GM21786 (cell line): ENCODE results near the gene IFFO2.
"Not testable (repeated sequence)": the region's sequence is repeated elsewhere in the genome, so short reads cannot be mapped to it uniquely, and the experiment has no call there.

Experiments used
- ATAC-seq: cut with Tn5 transposase; IDR thresholded peaks from one replicate; pipeline ENCODE4 v1.9.1; 2021; ENCODE audit not compliant: unreplicated experiment

Gene IFFO2

GRCh38 chr1:18878538-18879214 is 77.8 kb downstream of the IFFO2 start:
- no peak for ATAC-seq

- no peak for ATAC-seq
These were observed 79.2 kb downstream of the IFFO2 start for GRCh38 chr1:18877282-18877681.

GRCh38 chr1:18876210-18876609 is 80.3 kb downstream of the IFFO2 start:
- ATAC-seq, result no peak

- ATAC-seq, result no peak
These were observed 80.7 kb downstream of the IFFO2 start for GRCh38 chr1:18875796-18876128.

GRCh38 chr1:18875107-18875795 is 81.2 kb downstream of the IFFO2 start:
- ATAC-seq, result no peak

GRCh38 chr1:18874600-18874999 is 81.9 kb downstream of the IFFO2 start:
- ATAC-seq, result no peak

GRCh38 chr1:18874036-18874435 is 82.4 kb downstream of the IFFO2 start:
- ATAC-seq, result no peak

GRCh38 chr1:18872071-18872611 is 84.3 kb downstream of the IFFO2 start:
- ATAC-seq, result no peak

- no peak for ATAC-seq
These were observed 84.9 kb downstream of the IFFO2 start for GRCh38 chr1:18871401-18872070.

- no peak for ATAC-seq
These were observed 85.5 kb downstream of the IFFO2 start for GRCh38 chr1:18870957-18871356.

- ATAC-seq, result not testable (repeated sequence)
These were observed 85.9 kb downstream of the IFFO2 start for GRCh38 chr1:18870595-18870865.

- no peak for ATAC-seq
These were observed 86.5 kb downstream of the IFFO2 start for GRCh38 chr1:18869847-18870594.

GRCh38 chr1:18868801-18869424 is 87.6 kb downstream of the IFFO2 start:
- no peak for ATAC-seq

GRCh38 chr1:18868354-18868753 is 88.1 kb downstream of the IFFO2 start:
- no peak for ATAC-seq

- no peak for ATAC-seq
These were observed 89.6 kb downstream of the IFFO2 start for GRCh38 chr1:18866846-18867245.

- ATAC-seq, result no peak
These were observed 90.2 kb downstream of the IFFO2 start for GRCh38 chr1:18866314-18866713.

GRCh38 chr1:18865176-18865575 is 91.3 kb downstream of the IFFO2 start:
- no peak for ATAC-seq

GRCh38 chr1:18861590-18861989 is 94.9 kb downstream of the IFFO2 start:
- ATAC-seq, result no peak

- no peak for ATAC-seq
These were observed 95.4 kb downstream of the IFFO2 start for GRCh38 chr1:18861082-18861481.

- no peak for ATAC-seq
These were observed 96.9 kb downstream of the IFFO2 start, which contains the start of gene TAS1R2 for GRCh38 chr1:18859560-18859959. Gene TAS1R2 (minus strand): TSS chr1:18859660. CDS start chr1:18859660, 0 bp downstream.

GRCh38 chr1:18858070-18858688 is 98.3 kb downstream of the IFFO2 start:
- no peak for ATAC-seq
